GM04503 (cell line): Measurements from ENCODE around the gene STXBP1.

ENCODE experiments used
- DNase-seq: peaks from one replicate; pipeline ENCODE4 v3.0.0-alpha.2; 2012; ENCODE audit warnings: low read depth

STXBP1 gene

DNA sequence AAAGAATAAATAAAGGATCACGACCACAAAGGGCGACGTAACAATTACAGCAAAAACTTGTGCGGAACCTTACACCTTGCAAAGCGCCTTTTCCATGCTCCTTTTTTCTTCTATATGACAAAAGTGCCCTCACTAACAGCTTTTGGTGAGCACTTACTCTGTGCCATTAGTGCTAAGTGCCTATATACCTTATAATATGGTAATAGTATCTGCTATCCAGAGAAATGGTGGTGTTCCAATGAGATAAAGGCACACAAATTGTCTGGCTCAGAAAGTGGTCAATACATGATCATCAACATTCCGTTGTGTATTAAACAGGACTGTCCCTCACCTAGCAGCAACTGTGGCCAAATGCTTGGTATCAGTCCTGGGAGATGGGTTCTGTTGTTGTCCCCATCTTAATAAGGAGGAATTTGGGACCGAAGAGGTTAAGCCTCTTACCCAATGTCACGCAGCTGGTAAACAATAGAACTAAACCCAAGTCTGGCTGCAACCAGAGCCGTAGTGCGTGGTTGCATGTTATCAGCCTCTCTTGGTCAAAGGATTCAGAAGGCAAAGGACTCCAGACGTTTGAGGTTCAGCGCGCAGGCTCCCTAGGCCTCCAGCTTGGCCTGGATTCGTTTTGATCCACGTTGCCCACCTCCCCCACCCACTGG, 123.6 kb downstream of the STXBP1 start:
- no peak for DNase-seq

- no peak for DNase-seq
Observed at GRCh38 chr9:127738666-127739065, 126.6 kb downstream of the STXBP1 start.

DNA sequence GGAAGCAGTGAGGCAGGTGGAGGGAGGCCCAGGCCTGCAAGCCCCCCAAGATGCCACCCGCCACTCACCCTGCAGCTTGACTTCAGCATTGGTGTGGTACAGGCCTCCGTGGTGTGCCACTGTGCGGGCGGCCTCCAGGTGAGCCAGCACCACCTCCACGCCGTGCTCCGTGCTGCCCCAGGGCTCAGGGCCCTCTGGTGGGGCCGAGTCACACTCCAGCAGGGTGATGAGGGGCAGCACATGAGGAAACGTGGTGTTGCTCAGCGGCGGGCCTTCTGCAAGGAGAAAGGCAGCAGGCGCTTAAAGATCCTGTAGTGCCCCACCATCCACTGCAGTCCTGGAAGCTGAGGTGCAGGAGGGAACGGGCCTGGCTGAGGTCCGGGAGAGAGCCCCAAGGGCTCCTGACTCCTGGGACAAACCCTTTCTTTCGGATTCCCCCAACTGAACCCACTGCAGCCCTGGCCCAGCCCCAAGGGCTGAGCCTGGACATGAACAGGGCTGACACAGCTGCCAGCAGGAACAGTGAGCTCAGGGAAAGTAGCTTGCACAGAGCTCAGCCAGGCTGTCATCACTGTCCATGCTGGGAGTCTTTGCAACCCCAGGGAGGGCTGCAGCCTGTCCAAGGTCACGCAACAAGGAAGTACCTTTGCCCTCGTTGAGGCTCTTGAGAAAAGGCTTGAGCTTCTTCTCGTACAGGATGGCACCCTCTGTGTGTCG, 127.7 kb downstream of the STXBP1 start:
- DNase-seq = no peak

- DNase-seq = no peak
Observed at GRCh38 chr9:127741831-127742434, 129.9 kb downstream of the STXBP1 start.
